NCI-H2171 (cell line): ENCODE data around the gene TBPL2.
"Not testable (repeated sequence)": the region's sequence is repeated elsewhere in the genome, so short reads cannot be mapped to it uniquely, and the experiment has no call there.

Experiments used
- DNase-seq: peaks from one replicate; lab custom pipeline; 2025; lab: John Stamatoyannopoulos, UW

The TBPL2 gene

GRCh38 chr14:55440385-55440784 is at the start of gene TBPL2:
Gene TBPL2, minus strand, starts transcription at chr14:55440616. Its CDS starts 167 bp downstream, at chr14:55440449.
- DNase-seq: no peak

- no peak for DNase-seq
Measured at GRCh38 chr14:55488204-55488603, 47.8 kb upstream of the TBPL2 start.

DNA sequence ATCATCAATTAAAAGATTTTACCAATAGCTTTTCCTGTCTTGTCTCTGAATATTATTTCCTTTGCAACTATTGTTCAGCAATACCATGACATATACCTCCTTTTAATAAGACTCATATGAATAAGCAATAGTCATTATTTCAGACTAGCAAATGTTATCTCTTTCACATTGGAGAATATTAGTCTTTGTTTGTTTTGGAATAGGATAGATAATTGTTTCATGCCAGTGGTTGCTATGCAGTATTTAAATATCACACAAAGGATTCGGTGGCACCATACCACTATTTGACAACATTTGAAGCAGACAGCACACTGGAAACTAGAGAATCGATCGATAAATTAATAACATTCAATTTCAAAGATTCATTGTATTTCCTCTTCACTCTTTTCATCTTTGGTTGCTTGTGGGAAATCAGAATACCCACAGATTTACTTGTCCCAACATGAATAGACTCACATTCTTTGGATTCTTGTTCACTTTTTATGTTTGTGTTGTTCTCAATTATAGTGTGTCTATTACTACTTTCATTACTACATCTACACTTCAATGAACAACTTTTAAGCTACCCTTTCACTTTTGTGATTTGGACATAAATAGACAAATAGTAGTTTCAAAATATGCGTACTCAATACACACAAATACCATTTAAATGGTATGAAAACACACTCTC is 42.7 kb upstream of the TBPL2 start:
- DNase-seq: no peak

GRCh38 chr14:55481769-55482168 is 41.4 kb upstream of the TBPL2 start:
- DNase-seq: no peak

GRCh38 chr14:55477680-55478079 is 37.3 kb upstream of the TBPL2 start:
- DNase-seq: no peak

- not testable (repeated sequence) for DNase-seq
Measured at GRCh38 chr14:55476448-55476847, 36.0 kb upstream of the TBPL2 start.

DNA sequence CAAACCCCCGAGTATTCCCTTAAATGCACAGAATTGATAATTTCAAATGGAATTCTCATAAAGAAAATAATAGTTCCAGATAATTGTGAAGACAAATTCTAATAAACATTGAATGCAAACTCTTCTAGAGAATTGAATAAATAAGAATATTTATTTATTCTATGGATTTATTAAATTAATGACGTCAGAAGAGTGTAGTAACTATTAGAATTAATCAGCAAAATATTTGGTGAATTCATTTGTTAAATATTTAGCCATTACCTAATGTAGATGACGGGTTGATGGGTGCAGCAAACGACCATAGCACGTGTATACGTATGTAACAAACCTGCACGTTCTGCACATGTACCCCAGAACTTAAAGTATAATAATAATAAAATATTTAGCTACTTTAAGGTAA is 33.4 kb upstream of the TBPL2 start:
- DNase-seq: no peak

DNA sequence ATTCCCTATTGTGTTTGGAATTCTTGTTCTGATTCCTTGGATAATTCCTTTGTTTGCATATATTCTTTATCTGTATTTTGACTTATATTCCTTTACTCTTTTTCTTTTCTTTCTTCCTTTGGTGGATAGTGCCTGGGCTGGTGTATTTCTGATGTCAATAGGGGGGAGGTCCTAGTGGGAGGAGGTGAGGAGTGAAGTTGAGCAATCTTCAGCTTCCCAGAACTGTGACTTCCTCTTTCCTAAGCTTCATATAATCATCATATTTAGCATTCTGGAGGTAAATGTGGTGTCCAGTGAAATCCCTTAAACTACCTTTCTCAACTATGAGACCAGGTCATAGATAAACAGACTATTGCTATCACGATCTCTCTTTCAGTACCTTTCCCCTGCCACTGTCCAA is 29.6 kb upstream of the TBPL2 start:
- DNase-seq: no peak

- no peak for DNase-seq
Measured at GRCh38 chr14:55467307-55467706, 26.9 kb upstream of the TBPL2 start.

DNA sequence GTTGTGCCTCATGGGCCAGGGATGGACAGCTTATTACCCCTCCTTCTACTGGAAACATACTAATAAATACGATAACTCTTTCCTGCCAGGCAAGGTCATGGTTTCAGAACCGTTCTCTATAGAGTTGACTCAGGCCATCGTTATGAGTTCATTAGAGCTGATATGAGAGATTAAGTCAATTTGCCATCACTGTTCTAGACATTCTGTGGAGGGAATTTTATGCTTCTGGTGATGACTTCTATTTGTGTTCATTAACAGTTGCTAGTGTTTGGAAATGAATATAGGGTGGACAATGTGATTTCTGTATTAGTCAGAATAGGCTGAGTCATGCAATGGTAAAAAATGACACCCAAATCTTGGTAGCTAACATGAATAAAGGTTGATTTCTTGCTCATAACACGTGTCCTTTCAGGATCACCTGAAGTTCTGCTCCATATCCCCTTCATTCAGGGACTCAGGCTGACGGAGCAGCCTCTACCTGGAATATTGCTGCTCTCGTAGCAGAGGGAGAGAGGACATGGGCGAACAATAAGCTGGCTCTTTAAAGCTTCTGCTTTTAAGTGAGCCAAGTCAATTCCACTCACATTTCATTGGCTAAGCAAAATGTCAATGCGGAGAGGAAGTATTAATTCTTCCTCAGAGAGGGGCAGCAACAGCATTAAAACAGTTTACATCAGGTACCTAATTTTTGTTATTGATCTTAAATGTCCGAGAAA is 18.5 kb upstream of the TBPL2 start:
- DNase-seq: no peak

GRCh38 chr14:55457496-55457895 is 17.1 kb upstream of the TBPL2 start:
- no peak for DNase-seq

GRCh38 chr14:55456411-55456810 is 16.0 kb upstream of the TBPL2 start:
- not testable (repeated sequence) for DNase-seq

GRCh38 chr14:55454264-55455002 is 14.0 kb upstream of the TBPL2 start:
- peak; percentile 37 for DNase-seq

- no peak for DNase-seq
Measured at GRCh38 chr14:55451950-55452349, 11.5 kb upstream of the TBPL2 start.

DNA sequence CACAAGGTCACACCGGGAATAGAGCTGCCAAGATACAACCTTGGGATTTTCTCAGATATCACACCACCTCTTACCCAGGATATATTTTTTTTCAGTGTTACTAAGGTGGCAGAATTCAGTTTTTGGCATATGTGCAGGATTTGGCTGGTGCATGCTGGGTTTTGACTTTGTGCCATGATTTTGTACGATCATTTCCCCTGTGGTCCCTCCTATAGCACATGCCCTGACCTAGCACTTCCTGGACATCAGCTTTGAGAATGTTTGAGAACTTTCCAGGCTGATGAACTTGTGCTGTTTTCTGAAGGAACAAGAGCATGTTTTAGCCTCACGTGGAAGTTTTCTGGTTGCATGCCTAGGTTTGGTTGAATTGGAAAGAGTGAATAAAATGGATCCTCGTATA is 11.0 kb upstream of the TBPL2 start:
- DNase-seq: no peak

- DNase-seq: no peak
Measured at GRCh38 chr14:55450987-55451386, 10.6 kb upstream of the TBPL2 start.

DNA sequence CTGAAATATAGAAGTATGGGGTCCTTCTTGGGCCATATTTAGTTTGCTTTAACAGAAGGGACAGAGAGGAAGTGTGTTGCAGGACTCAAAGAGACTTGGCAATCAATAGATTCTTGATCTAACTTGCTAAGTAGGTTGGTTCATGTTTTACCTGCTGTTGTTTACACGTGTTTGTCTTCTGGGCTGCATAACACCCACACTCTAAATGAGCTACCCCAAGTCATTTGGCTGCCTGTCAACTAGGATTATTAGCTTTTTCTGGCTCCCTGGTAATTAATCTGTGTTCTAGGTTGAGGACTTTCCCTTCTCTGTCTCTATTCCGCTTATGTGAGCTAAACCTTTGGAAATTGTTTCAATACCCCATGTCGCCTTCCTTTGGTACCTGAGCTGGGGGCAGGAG is 10.1 kb upstream of the TBPL2 start:
- no peak for DNase-seq

DNA sequence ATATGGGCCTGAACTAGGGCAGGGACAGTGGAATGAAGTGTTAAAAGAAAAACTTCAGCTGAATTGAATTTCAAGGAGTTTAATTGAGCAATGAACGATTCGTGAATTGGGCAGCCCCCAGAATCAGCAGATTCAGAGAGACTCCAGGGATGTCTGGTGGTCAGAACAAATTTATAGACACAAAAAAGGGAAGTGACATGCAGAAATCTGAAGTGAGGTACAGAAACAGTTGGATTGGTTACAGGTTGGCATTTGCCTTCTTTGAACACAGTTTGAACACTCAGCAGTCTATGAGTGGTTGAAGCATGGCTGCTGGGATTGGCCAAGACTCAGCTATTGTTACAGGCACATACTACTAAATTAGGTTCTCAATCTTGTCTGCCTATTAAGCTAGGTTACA is 9.7 kb upstream of the TBPL2 start:
- no peak for DNase-seq

DNA sequence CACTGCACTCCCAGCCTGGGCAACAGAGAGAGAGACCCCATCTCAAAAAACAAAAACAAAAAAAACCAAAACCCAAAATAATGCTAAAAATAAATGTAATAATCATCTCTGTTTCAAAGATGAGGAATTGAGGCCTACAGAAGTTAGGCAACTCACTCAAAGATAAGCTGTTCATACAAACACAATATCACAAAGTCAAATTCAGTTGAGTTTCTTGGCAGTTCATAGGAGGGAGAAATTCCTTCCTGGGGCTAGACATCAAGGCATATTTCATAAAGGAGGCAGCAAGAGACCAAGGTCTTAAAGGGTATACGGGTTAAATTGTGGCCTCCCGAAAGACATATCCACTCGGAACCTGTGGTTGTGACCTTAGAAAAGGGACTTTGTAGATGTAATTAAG is 8.7 kb upstream of the TBPL2 start:
- no peak for DNase-seq

DNA sequence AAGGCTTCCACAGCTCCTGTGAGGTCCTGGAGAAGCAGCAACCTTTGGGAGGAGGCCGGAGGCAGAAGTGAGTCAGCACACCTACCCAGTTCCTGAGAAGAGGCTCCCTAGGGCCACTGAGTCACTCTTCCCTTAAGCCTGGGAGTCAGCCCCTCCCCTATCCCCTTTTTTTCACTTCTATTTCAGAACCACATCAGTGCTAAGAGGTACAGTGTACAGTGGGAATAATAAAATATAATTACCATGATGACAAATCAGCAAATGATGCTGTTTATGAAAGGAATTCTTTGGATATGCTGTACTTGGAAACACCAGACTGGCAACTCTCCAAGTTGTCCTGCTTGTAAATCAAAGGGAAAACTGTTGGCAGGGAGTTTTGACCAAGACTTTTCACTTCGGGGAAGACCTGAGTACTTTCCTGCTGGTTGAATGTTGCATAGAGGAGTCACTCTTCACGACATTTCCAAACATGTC is 7.8 kb upstream of the TBPL2 start:
- DNase-seq: no peak

DNA sequence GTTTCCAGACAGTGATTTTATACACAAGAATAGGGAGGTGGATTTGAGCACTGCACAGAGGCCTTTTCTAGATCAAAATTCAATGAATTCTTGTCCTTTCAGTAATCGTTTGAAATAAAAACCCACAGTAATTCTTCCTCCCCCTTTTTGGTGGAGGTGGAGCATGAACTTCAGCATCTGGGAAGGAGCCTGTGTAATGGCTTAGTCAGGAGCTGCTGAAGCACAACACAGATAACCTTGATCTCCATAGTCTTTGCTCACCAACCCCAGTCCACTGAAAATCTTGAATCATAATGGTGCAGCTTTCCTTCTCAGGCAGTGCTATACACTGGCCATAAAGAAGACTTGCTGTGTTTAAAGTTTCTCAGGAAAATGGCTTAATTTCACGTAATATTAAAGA is 6.4 kb upstream of the TBPL2 start:
- no peak for DNase-seq

DNA sequence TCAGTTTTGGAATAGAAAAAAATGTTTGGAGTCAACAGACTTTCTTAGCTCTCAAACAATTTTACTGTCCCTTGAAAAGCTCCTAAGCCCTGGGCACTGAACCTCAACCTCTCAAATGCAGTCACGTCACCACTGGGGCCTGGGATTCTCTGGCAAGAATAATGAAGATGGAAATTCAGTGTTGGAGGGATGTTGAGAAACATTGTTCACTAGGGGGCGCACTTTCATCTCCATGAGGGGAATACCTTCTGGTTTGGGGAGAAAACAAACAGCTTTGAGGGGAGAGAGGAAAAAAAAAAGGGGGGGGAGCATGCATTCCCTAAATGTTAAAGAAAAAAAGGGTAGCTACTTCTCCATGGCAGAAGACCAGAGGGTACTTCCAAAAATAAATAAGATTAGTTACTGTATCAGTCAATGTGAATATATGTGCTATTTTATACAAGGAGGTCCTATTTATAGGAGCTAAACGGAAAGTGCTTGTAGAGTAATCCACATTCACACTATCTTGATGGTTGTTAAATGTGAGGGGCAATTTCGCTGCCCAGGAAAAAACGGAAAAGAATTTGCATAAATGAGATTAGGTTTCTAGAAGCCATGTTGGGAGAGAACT is 5.8 kb upstream of the TBPL2 start:
- peak; percentile 46 for DNase-seq

GRCh38 chr14:55441286-55441685 is 870 bp upstream of the TBPL2 start:
- DNase-seq: no peak
